ENCODE measurements around the gene HCK.

DNA sequence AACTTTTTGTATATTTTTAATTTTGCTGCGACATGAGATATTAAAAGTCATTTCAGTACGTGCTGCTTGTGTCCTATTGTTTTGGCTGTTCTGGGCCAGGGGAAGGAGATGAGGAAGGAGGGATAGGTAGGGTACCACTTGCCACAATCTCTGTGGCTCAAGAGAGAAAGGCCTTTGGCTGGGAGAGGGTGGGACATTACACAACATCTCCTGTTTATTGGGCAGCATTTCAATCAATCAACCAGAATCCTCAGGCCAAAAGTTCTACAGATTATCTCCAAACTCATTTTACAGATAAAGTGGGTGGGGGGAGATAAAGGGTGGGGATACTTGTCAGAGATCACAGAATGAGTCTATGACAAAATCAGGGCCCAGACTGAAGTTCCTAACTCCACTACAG lies 48.7 kb upstream of the HCK start:
- TF ChIP-seq ZNF274 (IDR thresholded peaks at IDR 0.05; ENCODE audit: low read depth, low read length) (no peak), YY1 (IDR thresholded peaks at IDR 0.05; ENCODE audit: insufficient read depth, insufficient read length) (no peak), SUZ12 (IDR thresholded peaks at IDR 0.05; ENCODE audit: extremely low read depth, insufficient read depth, insufficient read length) (no peak)
